Measurements from ENCODE around the gene SCN4A. TPM values are rescaled to one million over a fixed set of nuclear protein-coding genes. Genes with fewer than 3 reads are reported as not detected.

Gene SCN4A
- total RNA-seq, 1 donor from 2014 or later: 0.18 TPM

DNA sequence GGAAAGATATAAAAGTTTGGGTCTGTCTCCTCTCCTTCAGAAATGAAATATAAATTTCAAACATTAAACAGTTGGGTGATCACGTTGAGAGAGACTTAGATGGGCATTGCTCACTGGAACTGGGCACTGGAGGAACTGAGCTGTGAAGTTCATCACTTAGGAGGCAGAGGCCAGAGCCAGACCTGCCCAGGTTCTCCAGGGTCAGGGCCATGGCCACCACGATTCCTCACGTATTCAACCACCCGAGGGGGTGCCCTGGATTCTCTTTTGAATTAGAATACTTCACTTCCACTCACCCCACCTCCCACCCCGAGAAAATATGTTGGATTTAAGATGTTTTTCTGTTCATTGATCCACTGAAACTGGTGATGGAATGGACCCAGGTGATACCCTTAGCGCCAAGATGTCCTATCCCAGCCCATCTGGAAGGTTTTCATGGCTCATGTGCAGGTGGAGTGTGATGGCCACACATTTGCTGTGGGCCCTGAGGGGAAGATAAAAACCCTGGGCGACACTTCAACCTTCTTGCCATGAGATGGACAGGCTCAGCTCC lies 31.6 kb upstream of the SCN4A start:
- Histone ChIP-seq H3K27me3 (ENCODE audit: low read depth) (no peaks in the 10 kb centered on the region), H3K27ac (no peak overlapping the region), H3K4me1 (peaks cover 62% of the 10 kb centered on the region), H3K9me3 (no peaks in the 10 kb centered on the region), H3K36me3 (peaks cover 22% of the 10 kb centered on the region), H3K4me3 (no peak overlapping the region)
- DNase-seq (no peak), ATAC-seq (no peak)
- intact Hi-C loops (cut with DNase I): no loop called here
- TF ChIP-seq, protein P1, sequence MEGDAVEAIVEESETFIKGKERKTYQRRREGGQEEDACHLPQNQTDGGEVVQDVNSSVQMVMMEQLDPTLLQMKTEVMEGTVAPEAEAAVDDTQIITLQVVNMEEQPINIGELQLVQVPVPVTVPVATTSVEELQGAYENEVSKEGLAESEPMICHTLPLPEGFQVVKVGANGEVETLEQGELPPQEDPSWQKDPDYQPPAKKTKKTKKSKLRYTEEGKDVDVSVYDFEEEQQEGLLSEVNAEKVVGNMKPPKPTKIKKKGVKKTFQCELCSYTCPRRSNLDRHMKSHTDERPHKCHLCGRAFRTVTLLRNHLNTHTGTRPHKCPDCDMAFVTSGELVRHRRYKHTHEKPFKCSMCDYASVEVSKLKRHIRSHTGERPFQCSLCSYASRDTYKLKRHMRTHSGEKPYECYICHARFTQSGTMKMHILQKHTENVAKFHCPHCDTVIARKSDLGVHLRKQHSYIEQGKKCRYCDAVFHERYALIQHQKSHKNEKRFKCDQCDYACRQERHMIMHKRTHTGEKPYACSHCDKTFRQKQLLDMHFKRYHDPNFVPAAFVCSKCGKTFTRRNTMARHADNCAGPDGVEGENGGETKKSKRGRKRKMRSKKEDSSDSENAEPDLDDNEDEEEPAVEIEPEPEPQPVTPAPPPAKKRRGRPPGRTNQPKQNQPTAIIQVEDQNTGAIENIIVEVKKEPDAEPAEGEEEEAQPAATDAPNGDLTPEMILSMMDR (IDR thresholded peaks at IDR 0.05): no peak

DNA sequence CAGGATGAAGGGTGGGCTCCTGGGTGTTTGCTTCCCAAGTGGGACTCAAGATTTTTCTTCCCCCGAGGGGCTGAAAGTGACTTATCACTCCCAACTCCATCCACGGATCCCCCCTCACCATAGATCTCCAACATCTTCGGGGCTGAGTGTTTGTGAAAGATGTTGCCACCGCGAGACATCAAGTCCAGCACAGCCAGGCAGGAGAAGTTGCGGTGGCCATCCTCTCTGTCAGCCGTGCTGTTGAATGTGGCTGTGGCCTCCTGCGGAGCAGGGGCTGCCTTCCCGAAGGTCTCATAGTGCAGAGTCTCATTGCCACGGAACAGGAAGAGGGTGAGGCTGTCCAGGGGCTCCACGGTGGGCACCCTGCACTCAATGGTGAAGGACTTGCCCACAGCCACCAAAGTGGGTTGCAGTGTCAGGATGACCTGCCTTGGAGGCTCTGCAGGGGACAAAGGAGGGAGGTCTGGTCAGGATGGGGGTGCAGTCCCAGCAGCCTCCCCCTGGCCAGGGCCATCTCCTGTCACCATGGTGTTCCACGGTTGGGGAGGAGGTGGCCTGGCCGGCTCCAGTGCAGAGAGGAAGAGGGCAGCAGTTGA lies 30.9 kb upstream of the SCN4A start:
- no peak overlapping the region for H3K27ac ChIP-seq
- TF ChIP-seq, protein P1 (IDR thresholded peaks at IDR 0.05): no peak
- H3K4me3 ChIP-seq: no peak overlapping the region
- DNase-seq (no peak), ATAC-seq (no peak)
- intact Hi-C loops (cut with DNase I): no loop called here
- no peaks in the 10 kb centered on the region for H3K9me3 ChIP-seq
- H3K36me3 ChIP-seq: peaks cover 22% of the 10 kb centered on the region
- H3K4me1 ChIP-seq: peaks cover 61% of the 10 kb centered on the region
- H3K27me3 ChIP-seq (ENCODE audit: low read depth): peaks cover 5% of the 10 kb centered on the region

DNA sequence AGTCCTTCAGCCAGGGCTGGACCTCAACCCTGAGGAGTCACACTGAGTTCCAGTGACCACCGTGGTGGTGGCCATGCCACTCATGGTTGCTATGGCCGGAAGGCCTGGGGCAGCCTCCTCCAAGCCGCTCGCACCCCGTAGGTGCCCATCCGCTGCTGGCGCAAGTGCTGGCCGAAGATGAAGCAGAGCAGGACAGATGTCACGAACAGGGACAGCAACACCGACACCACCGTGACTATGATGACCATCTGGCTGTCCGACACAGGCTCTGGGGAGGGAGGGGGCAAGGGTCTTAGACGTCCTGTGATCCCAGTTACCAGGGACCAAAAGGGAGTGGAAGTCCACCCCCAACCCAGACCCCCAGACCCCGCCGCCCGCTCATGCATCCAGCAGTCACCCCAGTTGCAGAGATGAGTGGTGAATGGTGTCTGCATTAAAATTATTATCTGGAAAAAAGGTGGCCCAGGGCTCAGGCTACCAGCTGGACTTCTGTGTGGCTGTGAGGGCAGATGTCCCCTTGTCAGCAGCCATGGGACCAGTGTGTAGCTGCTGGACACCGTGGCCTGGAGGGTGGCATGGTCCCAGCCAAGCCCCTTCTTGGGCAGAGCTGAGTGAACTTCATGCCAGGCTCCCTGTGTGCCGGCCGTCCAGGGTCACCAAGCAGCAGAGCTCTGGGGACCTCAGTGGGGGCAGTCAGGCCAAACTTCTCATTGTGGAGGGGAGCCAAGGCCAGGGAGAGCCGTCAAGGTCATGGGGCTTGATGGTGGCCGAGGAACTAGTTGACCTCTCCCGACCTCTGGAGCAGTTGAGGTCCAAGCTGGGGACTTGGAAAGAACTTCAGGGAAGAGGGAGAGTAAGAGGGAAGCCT lies 30.2 kb upstream of the SCN4A start:
- no peak for DNase-seq
- intact Hi-C loops (cut with DNase I): no loop called here
- Histone ChIP-seq H3K27me3 (ENCODE audit: low read depth) (peaks cover 11% of the 10 kb centered on the region), H3K4me1 (peaks cover 60% of the 10 kb centered on the region), H3K4me3 (no peak overlapping the region), H3K36me3 (peaks cover 22% of the 10 kb centered on the region), H3K27ac (peak overlapping the region; percentile 71), H3K9me3 (no peaks in the 10 kb centered on the region)
- TF ChIP-seq, protein P1 (IDR thresholded peaks at IDR 0.05): no peak
- no peak for ATAC-seq

DNA sequence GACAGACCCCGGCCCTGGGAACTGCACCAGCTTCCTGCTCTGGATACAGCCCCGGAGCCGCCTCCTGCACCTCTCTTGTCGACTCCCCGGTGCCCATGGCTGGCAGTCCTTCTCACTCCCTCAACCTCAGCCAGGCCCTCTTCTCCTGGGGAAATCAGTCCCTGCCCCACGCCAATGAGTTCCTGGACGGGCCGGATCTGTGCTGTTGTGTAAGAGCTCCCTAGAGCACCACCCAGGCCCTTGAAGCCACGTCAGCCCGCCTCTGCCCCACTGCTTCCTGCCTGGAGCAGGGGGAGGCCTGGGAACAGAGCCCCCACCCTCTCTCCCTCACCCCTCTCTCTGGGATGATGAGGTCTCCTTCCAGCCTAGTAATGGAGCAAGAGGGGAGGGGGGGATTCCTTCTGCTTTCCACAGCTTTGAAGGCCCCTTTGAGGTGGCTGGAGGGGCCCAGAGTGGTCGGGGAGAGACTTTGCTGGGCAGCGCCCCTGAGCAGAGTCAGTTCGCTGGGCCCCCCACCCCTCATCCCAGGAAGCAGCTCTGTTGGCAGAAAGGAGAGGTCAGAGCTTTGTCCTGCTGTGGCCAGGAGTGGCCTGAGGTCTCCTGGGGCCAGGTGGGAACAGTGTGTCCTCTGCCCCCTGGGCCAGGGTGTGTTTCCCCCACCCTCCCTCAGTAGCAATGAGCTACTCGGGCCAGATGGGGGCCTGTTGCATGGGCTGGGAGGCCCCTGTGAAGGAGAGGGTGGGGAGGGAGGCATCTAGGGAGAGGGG lies 29.2 kb upstream of the SCN4A start:
- peak overlapping the region; percentile 71 for H3K27ac ChIP-seq
- peaks cover 15% of the 10 kb centered on the region for H3K27me3 ChIP-seq (ENCODE audit: low read depth)
- H3K4me1 ChIP-seq: peaks cover 57% of the 10 kb centered on the region
- ATAC-seq (peak; percentile 69 to 84), DNase-seq (peak; percentile 79)
- H3K4me3 ChIP-seq: no peak overlapping the region
- H3K9me3 ChIP-seq: no peaks in the 10 kb centered on the region
- TF ChIP-seq, protein P1 (IDR thresholded peaks at IDR 0.05): no peak
- intact Hi-C loops (cut with DNase I): no loop called here
- peaks cover 22% of the 10 kb centered on the region for H3K36me3 ChIP-seq

DNA sequence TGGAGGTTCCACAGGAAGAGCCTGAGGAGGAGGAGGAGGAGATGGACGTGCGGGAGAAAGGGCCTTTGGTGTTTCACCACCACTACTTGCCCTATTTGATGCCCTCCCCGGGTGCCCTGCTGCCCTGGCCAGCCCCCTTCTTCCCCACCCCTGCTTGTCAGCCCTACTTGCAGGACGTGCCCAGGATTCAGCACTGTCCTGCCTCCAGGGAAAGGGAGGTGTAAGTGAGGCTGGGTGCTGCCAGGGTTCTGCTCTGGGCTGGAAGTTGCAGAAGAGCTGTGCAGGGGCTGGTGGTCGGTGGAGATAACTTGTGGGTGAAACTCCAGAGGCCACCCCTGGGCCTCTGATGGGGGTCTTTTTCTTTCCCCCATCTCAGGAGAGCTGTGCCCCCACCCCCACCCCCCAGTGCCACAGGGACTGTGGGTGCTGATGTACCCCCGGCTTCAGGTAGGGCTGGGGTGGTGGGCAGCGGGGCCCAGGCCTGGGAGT lies 28.4 kb upstream of the SCN4A start:
- peak overlapping the region; percentile 71 for H3K27ac ChIP-seq
- TF ChIP-seq, protein P1 (IDR thresholded peaks at IDR 0.05): no peak
- DNase-seq (no peak), ATAC-seq (no peak)
- peaks cover 49% of the 10 kb centered on the region for H3K4me1 ChIP-seq
- peaks cover 15% of the 10 kb centered on the region for H3K27me3 ChIP-seq (ENCODE audit: low read depth)
- no peak overlapping the region for H3K4me3 ChIP-seq
- intact Hi-C loops (cut with DNase I): no loop called here
- no peaks in the 10 kb centered on the region for H3K9me3 ChIP-seq
- H3K36me3 ChIP-seq: peaks cover 22% of the 10 kb centered on the region

All from lower lobe of right lung (tissue), 2 donors.